DMS114 treated with DMSO at 0.1 percent for 48 hours (cell line): ENCODE results near the gene CNTN4.

Experiments
- DNase-seq: peaks from one replicate; lab custom pipeline; 2025; ENCODE audit not compliant: unreplicated experiment; lab: John Stamatoyannopoulos, UW

Gene CNTN4

DNA sequence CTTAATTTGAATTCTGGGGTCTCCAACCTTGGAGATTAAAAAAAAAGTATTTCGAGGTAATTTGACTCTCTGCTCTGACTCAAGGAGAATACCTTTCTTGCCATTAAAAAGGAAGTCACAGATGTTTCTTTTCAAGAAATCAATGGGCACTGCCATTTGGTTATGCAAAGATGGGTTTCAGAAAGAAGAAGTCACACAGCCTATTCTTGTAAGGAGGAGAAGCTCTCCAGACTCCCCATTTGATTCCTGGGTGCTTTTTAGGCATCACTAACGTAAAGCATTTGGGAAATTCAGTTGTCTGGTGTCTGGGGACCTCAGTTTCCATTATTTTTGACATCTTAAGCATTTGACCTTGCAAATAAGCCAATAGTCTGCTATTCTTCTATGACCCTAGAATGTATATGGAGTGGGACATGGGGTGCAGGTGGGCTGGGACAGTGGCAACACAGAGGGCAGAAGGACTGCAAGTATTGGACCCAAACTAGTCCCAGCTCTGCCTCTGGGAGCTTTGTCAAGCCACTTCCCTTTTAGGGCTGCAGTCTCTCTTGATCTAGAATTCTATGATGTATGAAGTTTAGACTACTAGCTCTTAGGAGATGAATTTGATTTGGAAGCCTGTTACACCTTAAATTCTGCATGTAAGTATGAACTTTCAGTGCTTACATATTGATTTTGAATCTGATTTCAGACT lies 983.7 kb downstream of the CNTN4 start:
- DNase-seq, result no peak

DNA sequence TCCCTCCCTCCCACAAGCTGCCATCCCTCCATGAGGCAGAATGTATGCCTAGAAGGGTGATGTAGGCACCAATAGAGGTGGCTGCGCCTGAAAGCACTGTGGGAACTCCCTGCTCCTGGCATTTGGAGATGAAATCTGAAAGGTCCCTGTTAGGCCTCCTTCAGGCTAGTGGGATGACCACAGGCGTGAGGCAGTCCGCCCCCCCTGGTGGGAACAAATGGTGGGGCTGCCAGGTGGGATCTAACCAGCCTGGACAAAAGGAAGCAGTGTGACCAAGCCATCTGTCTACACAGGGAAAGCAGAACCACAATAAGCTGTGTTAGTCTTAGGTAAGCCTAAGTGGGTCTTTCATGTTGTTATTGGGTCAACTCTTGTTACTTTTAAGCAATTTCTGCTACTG lies 986.2 kb downstream of the CNTN4 start:
- DNase-seq, result no peak

- no peak for DNase-seq
Observed at GRCh38 chr3:3085782-3086181, 987.1 kb downstream of the CNTN4 start.

DNA sequence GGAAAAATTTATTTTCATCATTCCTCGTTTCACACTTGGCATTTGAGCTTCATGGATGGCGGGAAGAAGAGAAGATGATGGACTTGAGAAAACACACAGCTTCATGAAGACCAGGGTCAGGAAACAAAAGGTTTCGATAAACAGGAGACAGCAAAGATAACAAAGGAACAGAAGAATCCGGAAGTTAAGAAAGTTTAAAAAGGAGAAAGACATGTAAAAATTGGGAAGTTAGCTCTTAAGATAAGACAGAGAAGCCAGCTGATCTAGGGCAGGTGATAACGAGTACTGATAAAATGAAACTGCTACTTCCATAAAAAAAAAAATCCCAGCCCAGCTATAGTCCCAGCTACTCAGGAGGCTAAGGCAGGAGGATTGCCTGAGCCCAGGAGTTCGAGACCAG lies 987.6 kb downstream of the CNTN4 start:
- DNase-seq, result no peak

- DNase-seq, result no peak
Observed at GRCh38 chr3:3087279-3087678, 988.6 kb downstream of the CNTN4 start.

GRCh38 chr3:3087716-3088465 lies 989.2 kb downstream of the CNTN4 start:
- no peak for DNase-seq

- DNase-seq, result no peak
Observed at GRCh38 chr3:3089017-3089416, 990.4 kb downstream of the CNTN4 start.

GRCh38 chr3:3097958-3098357 lies 999.3 kb downstream of the CNTN4 start:
- DNase-seq, result no peak

DNA sequence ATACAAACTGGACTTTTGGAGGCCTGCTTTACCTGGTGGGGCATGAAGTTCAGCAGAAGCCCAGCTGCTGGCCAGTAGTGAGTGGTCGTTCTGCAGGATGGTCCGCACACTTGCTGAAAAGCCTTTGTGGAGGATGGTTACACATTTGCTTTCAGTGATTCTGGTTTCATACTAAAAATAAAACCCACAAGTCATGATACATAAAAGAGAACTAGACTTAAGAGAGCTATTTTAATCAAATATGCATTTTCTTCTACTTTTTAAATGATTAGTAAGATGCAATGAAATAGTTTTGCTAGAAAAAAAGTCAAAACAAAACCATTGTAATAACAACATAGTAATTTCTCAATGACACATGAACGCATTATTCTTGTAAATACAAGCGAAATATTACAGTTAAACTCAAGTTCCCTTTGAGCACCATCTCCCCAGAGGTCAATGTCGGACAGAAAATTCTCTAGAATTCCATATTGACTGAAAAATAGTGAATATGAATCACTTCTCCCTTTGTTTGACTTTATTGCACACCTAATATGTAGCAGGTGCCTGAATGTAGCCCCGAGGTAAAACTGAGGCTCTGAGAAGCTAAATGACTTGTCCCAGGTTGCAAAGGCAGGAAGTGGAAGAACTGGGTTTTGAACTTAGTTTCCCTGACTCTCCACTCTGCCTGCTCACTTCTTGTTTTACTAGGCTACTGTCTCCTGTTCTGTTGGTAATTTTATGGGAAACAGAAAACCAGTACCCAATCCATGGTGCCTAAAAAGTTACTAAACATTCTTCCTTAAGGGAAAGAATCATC lies 1003.2 kb downstream of the CNTN4 start:
- DNase-seq, result no peak

DNA sequence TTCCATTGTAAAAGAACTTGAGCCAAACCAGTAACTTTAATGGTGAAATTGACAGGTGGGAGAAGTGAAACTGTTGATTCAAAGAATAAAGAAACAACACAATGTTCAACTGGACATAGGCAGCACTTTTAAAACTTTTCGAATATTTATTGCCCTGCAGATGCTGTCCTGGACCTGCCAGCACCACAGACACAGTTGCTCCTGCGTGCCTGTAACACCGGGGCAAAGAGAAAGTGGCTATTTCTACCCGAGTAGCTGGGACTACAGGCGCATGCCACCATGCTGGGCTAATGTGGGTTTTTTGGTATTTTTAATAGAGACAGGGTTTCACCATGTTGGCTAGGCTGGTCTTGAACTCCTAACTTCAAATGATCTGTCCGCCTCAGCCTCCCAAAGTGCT lies 1004.1 kb downstream of the CNTN4 start:
- DNase-seq, result no peak

DNA sequence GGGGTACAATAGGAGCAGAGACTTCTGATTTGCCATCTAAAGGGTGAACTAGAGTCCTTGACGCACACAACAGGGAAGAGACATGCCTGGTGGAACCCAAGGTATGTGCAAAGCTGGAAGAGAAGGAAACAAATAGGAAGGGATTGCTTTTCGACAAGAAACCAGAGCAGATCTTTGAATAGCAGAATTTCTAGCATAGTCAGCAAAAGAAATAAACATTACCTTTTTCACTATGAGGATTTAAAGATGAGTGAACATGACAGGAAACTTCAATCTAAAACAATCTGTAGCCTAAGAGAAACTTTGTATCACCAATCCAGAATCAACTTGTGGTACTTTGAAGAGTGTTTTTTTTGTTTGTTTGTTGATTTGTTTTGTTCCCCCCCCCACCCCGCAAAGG lies 1006.6 kb downstream of the CNTN4 start:
- DNase-seq, result no peak

GRCh38 chr3:3105815-3106214 lies 1007.1 kb downstream of the CNTN4 start:
- DNase-seq, result no peak

DNA sequence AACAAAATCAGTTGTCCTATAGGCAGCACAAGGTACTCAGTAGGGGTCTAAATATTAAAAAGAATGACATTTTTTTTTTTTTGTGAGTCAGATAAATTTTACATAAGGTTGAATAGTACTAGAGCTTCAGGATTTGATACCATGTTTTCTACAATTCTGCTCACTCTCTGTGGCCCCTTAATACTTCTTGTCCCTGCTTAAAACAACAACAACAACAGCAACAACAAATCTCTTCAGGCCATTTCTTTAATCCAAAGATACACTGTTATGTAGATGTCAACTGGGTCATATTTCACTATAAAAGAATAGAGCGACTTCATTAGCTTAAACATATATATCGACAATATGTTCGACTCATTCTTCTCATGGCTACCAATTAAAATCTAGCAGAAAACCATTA lies 1008.5 kb downstream of the CNTN4 start:
- no peak for DNase-seq
